AG04450 (cell line): ENCODE measurements around the gene AKIRIN2. TPM values are rescaled to one million over a fixed set of nuclear protein-coding genes. Genes with fewer than 3 reads are reported as not detected.
"Not testable (repeated sequence)": the region's sequence is repeated elsewhere in the genome, so short reads cannot be mapped to it uniquely, and the experiment has no call there.

ENCODE experiments used
- CTCF ChIA-PET: fragments of 300-600, 350-600 bp; formaldehyde crosslinking; extraction: SDS; loops from one replicate; lab custom pipeline; 2022; ENCODE audit warnings: antibody characterized with exemption, inconsistent platforms; lab: Charles Lee
- POLR2A ChIA-PET: fragments of 350-600 bp; formaldehyde crosslinking; extraction: SDS; loops from one replicate; lab custom pipeline; 2021; ENCODE audit warnings: antibody characterized with exemption, inconsistent platforms; lab: Yijun Ruan, JAX
- DNase-seq: peaks from one replicate; pipeline ENCODE4 v3.0.0-alpha.2; 2011; ENCODE audit warnings: low read depth, low spot score
- H3K27ac ChIP-seq: one replicate; pipeline ENCODE4 v1.5.1; 2012; ENCODE audit warnings: low read depth, low read length, control low read depth
- H3K27me3 ChIP-seq: one replicate; pipeline ENCODE4 v1.6.0; 2012; ENCODE audit warnings: low read length; ENCODE audit not compliant: control insufficient read depth, insufficient read depth
- H3K4me3 ChIP-seq: 2 replicates; pipeline ENCODE4 v1.5.1; 2011; ENCODE audit warnings: mild to moderate bottlenecking, low read depth, low read length, control low read depth
- H3K9me3 ChIP-seq: 2 replicates; pipeline ENCODE4 v1.5.1; 2012; ENCODE audit warnings: low read length; ENCODE audit not compliant: control insufficient read depth, insufficient read depth
- CTCF ChIP-seq: IDR thresholded peaks from 2 replicates; pipeline ENCODE4 v1.5.1; 2011; ENCODE audit warnings: low read depth, low read length, control low read depth, inconsistent platforms
- polyA plus RNA-seq: library from polyadenylated mRNA; depleted of rRNA; stranded (reverse); fragments of >200 nt; gene quantifications from 2 replicates; pipeline ENCODE4 v1.2.3, GENCODE V29; 2011

The AKIRIN2 gene
- polyA plus RNA-seq, 1 experiment, result 30.4 TPM

DNA sequence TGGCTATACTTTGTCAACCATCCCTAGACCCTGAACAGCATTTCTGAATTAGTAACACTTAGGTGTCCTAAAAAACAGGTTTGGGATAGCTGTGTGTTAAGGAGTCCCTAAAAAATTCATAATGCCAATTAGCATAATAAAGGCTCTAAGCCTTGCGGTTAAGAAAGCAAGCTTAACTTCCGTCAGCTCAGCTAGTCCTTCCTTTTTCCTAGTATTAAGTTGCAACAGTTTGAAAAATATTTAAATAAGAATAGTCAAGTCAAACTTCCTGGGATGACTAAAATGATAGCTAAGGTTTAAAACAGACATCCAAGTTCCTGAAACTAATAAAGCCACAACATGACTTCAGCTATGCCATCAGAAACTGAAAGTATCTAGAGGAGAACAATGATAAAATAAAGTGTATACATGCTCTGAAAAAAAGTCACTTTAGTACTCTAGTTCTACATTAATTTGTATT, 3.5 kb downstream of the AKIRIN2 start:
- Histone ChIP-seq H3K27me3 (no peaks in the 10 kb centered on the region), H3K9me3 (peaks cover 2% of the 10 kb centered on the region; the same call in 1 of the 2 replicates), H3K27ac (no peak overlapping the region), H3K4me3 (peak overlapping the region; percentile 82)
- CTCF ChIA-PET, result interaction anchor here (0.6 to 1.1 kb wide), 5 partner anchors 17 to 632 kb away, joined by 3 read pairs; no protein-coding TSS in a partner anchor
- DNase-seq, result no peak
- POLR2A ChIA-PET, result interaction anchor here (0.5 to 2.6 kb wide), 7 partner anchors 14 to 134 kb away, joined by 3 to 32 read pairs (median 7); no protein-coding TSS in a partner anchor
- no peak for TF ChIP-seq CTCF

DNA sequence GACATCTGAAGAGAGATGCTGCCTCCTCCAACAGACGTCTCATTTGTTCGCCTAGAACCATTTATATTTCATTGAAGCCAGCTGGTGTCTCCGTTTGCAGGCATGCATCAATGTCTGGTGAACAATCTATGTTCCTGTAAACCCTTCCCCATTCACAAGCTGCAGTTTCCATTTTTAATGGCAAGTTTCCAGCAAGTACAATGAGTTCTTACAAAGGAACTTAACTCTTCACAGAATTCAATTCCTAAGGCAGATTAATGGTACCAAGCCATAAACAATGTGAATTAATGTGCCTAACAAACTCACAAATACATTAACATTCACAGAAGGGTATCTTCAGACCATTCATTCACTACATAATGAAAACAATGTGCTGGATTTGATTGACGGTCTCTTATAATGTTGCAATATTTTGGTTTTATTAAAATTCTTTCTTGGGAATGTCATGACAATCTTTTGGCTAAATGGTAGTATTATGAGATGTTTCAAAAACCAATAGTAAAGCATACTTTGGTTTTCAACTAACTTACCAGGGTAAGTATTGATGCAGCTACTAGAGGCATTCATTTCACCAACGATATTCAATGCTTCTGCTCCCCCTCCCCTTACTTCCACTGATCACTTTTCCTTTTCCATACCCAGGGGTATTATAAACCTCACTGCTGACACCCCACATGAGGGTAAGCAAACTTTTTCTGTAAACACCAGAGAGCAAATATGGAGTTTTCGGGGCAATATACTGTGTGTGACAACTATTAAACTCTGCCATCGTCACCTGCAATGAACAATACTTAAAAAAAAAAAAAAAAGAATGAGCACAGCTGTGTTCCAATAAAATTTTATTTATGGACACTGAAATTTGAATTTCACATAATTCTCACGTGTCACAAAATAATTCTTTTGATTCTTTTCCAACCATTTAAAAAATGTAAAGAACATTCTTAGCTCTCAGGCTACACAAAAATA, 4.2 kb downstream of the AKIRIN2 start:
- no peak overlapping the region for H3K27ac ChIP-seq
- peak overlapping the region; percentile 82 for H3K4me3 ChIP-seq
- peak; percentile 74 for DNase-seq
- ChIA-PET POLR2A (interaction anchor here (0.6 to 2.6 kb wide), 11 partner anchors 11 to 537 kb away, joined by 3 to 32 read pairs (median 4); no protein-coding TSS in a partner anchor), CTCF (interaction anchor here (0.6 to 1.0 kb wide), 3 partner anchors 85 to 795 kb away, joined by 3 read pairs; no protein-coding TSS in a partner anchor)
- peaks cover 2% of the 10 kb centered on the region; the same call in 1 of the 2 replicates for H3K9me3 ChIP-seq
- TF ChIP-seq CTCF, result no peak
- H3K27me3 ChIP-seq, result no peaks in the 10 kb centered on the region

DNA sequence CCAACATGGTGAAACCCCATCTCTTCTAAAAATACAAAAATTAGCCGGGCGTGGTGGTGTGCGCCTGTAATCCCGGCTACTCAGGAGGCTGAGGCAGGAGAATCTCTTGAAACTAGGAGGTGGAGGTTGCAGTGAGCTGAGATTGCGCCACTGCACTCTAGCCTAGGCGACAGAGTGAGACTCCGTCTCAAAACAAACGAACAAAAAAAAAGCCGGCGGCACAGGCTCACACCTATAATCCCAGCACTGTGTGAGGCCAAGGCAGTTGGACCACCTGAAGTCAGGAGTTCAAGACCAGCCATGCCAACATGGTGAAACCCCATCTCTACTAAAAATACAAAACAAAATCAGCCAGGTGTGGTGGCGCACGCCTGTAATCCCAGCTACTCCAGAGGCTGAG, 5.2 kb downstream of the AKIRIN2 start:
- not testable (repeated sequence) for H3K27me3 ChIP-seq, DNase-seq, H3K9me3 ChIP-seq, H3K27ac ChIP-seq, H3K4me3 ChIP-seq
- POLR2A ChIA-PET, result interaction anchor here (0.7 to 2.6 kb wide), 4 partner anchors 10 to 76 kb away, joined by 3 to 32 read pairs (median 6); no protein-coding TSS in a partner anchor
- CTCF ChIA-PET, result interaction anchor here (0.6 to 0.7 kb wide), 3 partner anchors 55 to 1174 kb away, joined by 3 to 5 read pairs (median 4); no protein-coding TSS in a partner anchor

GRCh38 chr6:87692086-87692485, 9.9 kb downstream of the AKIRIN2 start:
- ChIA-PET CTCF (interaction anchor here (0.7 kb wide), 1 partner anchor 1961 kb away, joined by 4 read pairs; no protein-coding TSS in a partner anchor), POLR2A (no interaction called here)
- Histone ChIP-seq H3K9me3 (no peaks in the 10 kb centered on the region), H3K27ac (no peak overlapping the region), H3K27me3 (no peaks in the 10 kb centered on the region), H3K4me3 (no peak overlapping the region)
- TF ChIP-seq CTCF, result no peak
- no peak for DNase-seq

DNA sequence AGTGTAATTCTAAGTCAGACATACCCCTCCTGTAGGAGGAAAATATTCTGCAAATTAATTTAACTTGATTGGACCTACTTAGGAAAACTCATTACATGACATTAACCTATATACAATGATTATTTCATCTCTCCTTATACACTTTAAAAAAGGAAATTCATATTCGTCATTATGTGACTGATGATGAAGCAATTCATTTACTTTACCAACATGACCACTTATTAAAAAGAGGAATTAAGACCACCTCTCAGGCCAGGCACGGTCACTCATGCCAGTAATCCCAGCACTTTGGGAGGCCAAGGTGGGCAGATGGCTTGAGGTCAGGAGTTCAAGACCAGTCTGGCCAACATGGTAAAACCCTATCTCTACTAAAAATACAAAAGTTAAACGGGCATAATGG, 11.6 kb downstream of the AKIRIN2 start:
- Histone ChIP-seq H3K4me3 (no peak overlapping the region), H3K27ac (no peak overlapping the region), H3K27me3 (no peaks in the 10 kb centered on the region), H3K9me3 (no peaks in the 10 kb centered on the region)
- no peak for DNase-seq
- POLR2A ChIA-PET, result no interaction called here
- CTCF ChIA-PET, result no interaction called here
- TF ChIP-seq CTCF, result no peak

GRCh38 chr6:87687893-87688292, 14.1 kb downstream of the AKIRIN2 start:
- CTCF ChIA-PET, result not testable (repeated sequence)

More at GRCh38 chr6:87687893-87688292, 14.1 kb downstream of the AKIRIN2 start:
- not testable (repeated sequence) for H3K4me3 ChIP-seq, H3K27me3 ChIP-seq, H3K9me3 ChIP-seq, DNase-seq, H3K27ac ChIP-seq
- POLR2A ChIA-PET, result interaction anchor here (0.7 kb wide), 1 partner anchor 13 kb away, joined by 3 read pairs; no protein-coding TSS in a partner anchor
